Nephron progenitor cell (in vitro differentiated cells): Measurements from ENCODE around the gene RNF123.

Source experiments
- DNase-seq: peaks from one replicate; pipeline ENCODE4 v3.0.0; 2021
- H3K27ac Mint-ChIP-seq: 2 replicates; pipeline ENCODE4 v1.8.0; 2021; ENCODE audit warnings: mild to moderate bottlenecking, moderate library complexity, mixed read lengths
- H3K27me3 Mint-ChIP-seq: 2 replicates; pipeline ENCODE4 v1.8.0; 2021; ENCODE audit warnings: mild to moderate bottlenecking, low read depth, mixed read lengths; ENCODE audit not compliant: poor library complexity
- H3K36me3 Mint-ChIP-seq: 2 replicates; pipeline ENCODE4 v1.8.0; 2021; ENCODE audit warnings: low read depth, mixed read lengths
- H3K4me1 Mint-ChIP-seq: 2 replicates; pipeline ENCODE4 v1.8.0; 2021; ENCODE audit warnings: mixed read lengths
- H3K4me3 Mint-ChIP-seq: 2 replicates; pipeline ENCODE4 v1.8.0; 2021; ENCODE audit warnings: mild to moderate bottlenecking, moderate library complexity, mixed read lengths
- H3K9me3 Mint-ChIP-seq: 2 replicates; pipeline ENCODE4 v1.8.0; 2021; ENCODE audit warnings: mild to moderate bottlenecking, moderate library complexity, mixed read lengths
- TF ChIP-seq, protein P1 (sequence below): fragments of 200-600 bp; sonication (generic); IDR thresholded peaks from 2 replicates; pipeline ENCODE4 v1.5.0; 2021; ENCODE audit warnings: antibody characterized with exemption

RNF123 gene

DNA sequence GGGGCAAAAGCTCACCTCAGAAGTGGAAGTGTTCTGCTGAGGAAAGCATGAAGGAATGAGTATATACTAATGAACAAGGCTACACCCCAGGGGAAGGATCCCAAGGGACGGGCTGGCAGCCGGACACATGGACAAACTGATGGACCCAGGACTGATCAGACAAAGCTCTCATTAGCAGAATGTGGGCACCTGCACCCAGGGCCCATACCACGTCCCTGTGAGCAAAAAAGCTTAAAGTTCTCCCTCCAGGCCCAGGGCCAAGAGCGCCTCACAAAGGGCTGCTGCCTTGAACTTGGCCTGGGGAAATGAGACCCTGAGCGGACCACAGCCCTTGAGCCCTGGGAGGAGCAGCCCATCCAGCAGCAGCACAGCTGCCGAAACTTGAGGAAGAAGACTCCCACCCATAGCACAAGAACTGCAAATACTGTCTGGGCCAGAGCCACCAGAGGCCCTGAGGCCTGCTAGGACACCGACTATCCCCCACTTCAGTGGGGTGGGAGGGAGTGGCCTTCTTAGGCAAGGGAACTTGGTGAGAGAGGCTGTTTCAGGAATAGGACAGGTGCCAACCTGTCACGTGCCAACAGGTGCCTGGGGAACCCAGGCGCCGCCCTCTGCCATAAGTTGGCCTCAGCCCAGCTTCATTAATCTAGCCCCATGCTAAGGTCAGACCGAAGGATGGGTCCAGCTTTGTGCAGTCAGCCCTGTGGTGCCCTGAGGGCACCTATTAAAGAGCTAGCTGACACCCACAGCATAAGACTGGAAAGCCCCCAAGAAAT lies 36.7 kb downstream of the RNF123 start:
- Mint-ChIP-seq H3K4me3 (no peak overlapping the region), H3K27me3 (no peaks in the 10 kb centered on the region), H3K9me3 (no peaks in the 10 kb centered on the region), H3K27ac (peak overlapping the region; percentile 94), H3K36me3 (peaks cover 23% of the 10 kb centered on the region), H3K4me1 (peaks cover 21% of the 10 kb centered on the region)
- TF ChIP-seq, protein P1, sequence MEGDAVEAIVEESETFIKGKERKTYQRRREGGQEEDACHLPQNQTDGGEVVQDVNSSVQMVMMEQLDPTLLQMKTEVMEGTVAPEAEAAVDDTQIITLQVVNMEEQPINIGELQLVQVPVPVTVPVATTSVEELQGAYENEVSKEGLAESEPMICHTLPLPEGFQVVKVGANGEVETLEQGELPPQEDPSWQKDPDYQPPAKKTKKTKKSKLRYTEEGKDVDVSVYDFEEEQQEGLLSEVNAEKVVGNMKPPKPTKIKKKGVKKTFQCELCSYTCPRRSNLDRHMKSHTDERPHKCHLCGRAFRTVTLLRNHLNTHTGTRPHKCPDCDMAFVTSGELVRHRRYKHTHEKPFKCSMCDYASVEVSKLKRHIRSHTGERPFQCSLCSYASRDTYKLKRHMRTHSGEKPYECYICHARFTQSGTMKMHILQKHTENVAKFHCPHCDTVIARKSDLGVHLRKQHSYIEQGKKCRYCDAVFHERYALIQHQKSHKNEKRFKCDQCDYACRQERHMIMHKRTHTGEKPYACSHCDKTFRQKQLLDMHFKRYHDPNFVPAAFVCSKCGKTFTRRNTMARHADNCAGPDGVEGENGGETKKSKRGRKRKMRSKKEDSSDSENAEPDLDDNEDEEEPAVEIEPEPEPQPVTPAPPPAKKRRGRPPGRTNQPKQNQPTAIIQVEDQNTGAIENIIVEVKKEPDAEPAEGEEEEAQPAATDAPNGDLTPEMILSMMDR, result no peak
- no peak for DNase-seq

DNA sequence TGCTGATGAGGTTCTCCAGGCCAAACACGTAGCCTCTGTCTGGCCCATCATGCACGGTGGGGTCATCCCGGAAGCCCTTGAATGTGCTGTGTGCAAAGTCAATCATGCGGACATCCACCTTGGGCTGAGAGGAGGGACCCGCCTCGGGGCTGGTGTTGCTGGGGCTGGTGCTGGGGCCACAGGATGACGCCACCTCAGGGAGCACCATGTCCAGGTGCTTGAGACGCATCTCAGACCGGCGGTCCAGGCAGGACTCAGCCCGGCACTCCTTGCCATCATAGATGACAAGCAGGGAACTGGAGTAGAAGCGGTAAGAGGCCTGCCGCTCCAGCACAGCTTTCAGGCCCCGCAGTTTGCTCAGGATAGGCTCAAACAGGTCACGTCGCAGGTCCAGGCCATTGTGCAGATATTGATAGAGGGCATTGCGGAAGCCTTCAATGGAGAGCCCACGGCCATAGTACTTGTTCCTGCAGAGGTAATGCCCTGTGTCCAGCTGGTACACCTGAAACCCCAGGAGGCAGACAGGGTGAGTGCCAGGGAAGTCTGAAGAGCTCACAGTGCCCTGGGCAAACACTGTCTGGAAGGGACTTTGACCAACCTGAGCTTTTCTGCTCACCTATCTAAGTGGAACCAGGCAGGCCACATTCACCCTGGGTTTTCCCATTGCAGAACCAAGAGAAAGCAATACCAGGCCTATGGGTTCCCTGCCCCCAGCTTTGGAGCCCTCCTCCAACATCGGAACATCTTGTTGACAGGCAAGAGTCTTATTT lies 38.0 kb downstream of the RNF123 start:
- Mint-ChIP-seq H3K36me3 (peaks cover 32% of the 10 kb centered on the region), H3K27me3 (no peaks in the 10 kb centered on the region), H3K4me3 (no peak overlapping the region), H3K4me1 (peaks cover 21% of the 10 kb centered on the region), H3K9me3 (no peaks in the 10 kb centered on the region), H3K27ac (no peak overlapping the region)
- no peak for DNase-seq
- TF ChIP-seq, protein P1, result no peak

DNA sequence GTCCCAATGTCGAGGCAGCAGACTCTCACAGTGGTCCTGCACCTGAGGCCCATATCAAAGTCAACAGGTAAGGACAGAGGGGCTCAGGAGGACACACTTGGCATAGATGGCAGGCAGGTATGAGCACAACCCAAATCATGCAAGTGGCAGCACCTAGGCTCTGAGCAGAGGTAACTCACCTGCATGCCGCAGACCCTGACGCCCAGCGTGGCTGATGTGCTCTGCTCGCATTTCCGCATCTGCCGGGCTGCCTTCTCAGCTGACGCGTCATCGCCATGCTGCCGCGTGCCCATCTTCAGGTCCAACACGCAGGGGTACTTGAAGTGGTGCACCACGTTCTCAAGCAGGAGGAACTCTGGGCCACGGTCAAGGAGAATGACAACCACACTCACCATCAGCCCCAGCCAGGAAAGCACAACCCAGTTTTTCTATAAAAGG lies 38.6 kb downstream of the RNF123 start:
- Mint-ChIP-seq H3K4me1 (peaks cover 15% of the 10 kb centered on the region), H3K36me3 (peaks cover 38% of the 10 kb centered on the region), H3K27ac (peak overlapping the region; percentile 48), H3K4me3 (no peak overlapping the region), H3K27me3 (no peaks in the 10 kb centered on the region), H3K9me3 (no peaks in the 10 kb centered on the region)
- no peak for DNase-seq
- TF ChIP-seq, protein P1, result no peak

DNA sequence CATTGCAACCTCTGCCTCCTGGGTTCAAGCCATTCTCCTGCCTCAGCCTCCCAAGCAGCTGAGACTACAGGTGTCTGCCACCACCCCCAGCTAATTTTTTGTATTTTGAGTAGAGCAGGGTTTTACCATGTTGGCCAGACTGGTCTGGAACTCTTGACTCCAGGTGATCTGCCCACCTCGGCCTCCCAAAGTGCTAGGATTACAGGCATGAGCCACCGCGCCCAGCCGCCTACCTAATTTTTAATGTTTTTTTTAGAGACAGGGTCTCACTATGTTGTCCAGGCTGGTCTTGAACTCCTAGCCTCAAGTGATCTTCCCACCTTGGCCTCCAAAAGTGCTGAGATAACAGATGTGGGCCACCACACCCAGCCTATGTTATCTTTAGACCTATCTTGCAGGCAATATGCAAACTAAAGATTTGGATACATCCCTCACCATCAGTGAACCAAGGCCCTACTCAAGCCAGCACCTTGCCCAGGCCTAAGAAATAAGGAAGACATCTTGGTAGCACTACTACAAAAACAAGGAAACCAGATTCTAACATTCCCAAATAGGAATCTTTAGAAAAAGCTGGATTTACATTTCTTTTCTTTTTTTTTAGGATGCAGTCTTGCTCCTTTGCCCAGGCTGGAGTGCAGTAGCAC lies 40.7 kb downstream of the RNF123 start:
- Mint-ChIP-seq H3K4me1 (no peaks in the 10 kb centered on the region), H3K27ac (no peak overlapping the region), H3K9me3 (no peaks in the 10 kb centered on the region), H3K36me3 (peaks cover 55% of the 10 kb centered on the region), H3K4me3 (no peak overlapping the region), H3K27me3 (no peaks in the 10 kb centered on the region)
- no peak for DNase-seq
- TF ChIP-seq, protein P1, result no peak

DNA sequence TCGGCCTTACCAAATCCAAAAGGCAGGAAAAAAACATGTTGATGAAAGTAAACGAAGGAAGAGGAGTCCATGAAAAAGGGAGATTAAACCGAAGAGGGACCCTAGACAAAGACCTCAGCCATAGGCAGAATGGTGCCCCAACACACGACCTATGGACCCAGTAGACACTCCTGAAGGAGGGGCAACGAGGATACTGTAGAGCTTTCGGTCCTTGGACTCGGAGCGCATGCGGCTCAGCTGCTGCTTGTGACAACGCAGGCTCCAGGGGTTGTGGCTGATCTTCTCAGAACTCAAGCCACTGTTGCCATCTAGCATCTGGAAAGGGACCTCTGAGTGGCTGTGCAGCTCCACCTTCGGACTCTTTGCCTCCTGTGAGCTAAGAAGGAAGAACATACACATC lies 43.2 kb downstream of the RNF123 start:
- TF ChIP-seq, protein P1, result no peak
- Mint-ChIP-seq H3K27me3 (no peaks in the 10 kb centered on the region), H3K36me3 (peaks cover 73% of the 10 kb centered on the region), H3K4me3 (no peak overlapping the region), H3K27ac (no peak overlapping the region), H3K4me1 (no peaks in the 10 kb centered on the region), H3K9me3 (no peaks in the 10 kb centered on the region)
- DNase-seq, result no peak
